Neural progenitor cell (in vitro differentiated cells): Measurements from ENCODE around the gene FUT7. TPM values are rescaled to one million over a fixed set of nuclear protein-coding genes. Genes with fewer than 3 reads are reported as not detected.

ENCODE experiments used
- DNase-seq: peaks from one replicate; pipeline ENCODE4 v3.0.0-alpha.2; 2016; ENCODE audit warnings: low spot score
- H2AFZ ChIP-seq: fragments of 200-600 bp; sonication (generic); replicated peaks from 2 replicates; pipeline ENCODE4 v1.6.1; 2016; ENCODE audit warnings: antibody characterized with exemption
- H3F3A ChIP-seq: fragments of 200-600 bp; sonication (generic); 2 replicates; pipeline ENCODE4 v1.6.1; 2016; ENCODE audit warnings: antibody characterized with exemption, low read depth
- H3K27ac ChIP-seq: fragments of 200-600 bp; sonication (generic); 2 replicates; pipeline ENCODE4 v1.5.1; 2016; ENCODE audit warnings: mild to moderate bottlenecking
- H3K27me3 ChIP-seq: fragments of 200-600 bp; sonication (generic); 2 replicates; pipeline ENCODE4 v1.6.1; 2016; ENCODE audit warnings: mild to moderate bottlenecking, moderate library complexity
- H3K36me3 ChIP-seq: fragments of 200-600 bp; sonication (generic); 2 replicates; pipeline ENCODE4 v1.5.1; 2016
- H3K4me1 ChIP-seq: fragments of 200-600 bp; sonication (generic); 2 replicates; pipeline ENCODE4 v1.6.1; 2016; ENCODE audit warnings: mixed run types
- H3K4me2 ChIP-seq: fragments of 200-600 bp; sonication (generic); 2 replicates; pipeline ENCODE4 v1.6.1; 2016
- H3K4me3 ChIP-seq: fragments of 200-600 bp; sonication (generic); 2 replicates; pipeline ENCODE4 v1.5.1; 2016
- H3K79me2 ChIP-seq: fragments of 200-600 bp; sonication (generic); 2 replicates; pipeline ENCODE4 v1.6.1; 2016; ENCODE audit warnings: low read depth
- H3K9ac ChIP-seq: fragments of 200-600 bp; sonication (generic); 2 replicates; pipeline ENCODE4 v1.6.1; 2016
- H3K9me3 ChIP-seq: fragments of 200-600 bp; sonication (generic); 2 replicates; pipeline ENCODE4 v1.5.1; 2016; ENCODE audit warnings: low read depth
- H4K20me1 ChIP-seq: fragments of 200-600 bp; sonication (generic); 2 replicates; pipeline ENCODE4 v1.6.1; 2016; ENCODE audit warnings: low read depth
- H3K27ac Mint-ChIP-seq: 3 replicates; pipeline ENCODE4 v1.8.0; 2021; ENCODE audit warnings: mixed read lengths
- H3K27me3 Mint-ChIP-seq: 2 replicates; pipeline ENCODE4 v1.8.0; 2022; ENCODE audit warnings: low read depth, mild to moderate bottlenecking, inconsistent platforms, moderate library complexity, mixed read lengths; ENCODE audit not compliant: insufficient read depth
- H3K36me3 Mint-ChIP-seq: 3 replicates; pipeline ENCODE4 v1.8.0; 2021; ENCODE audit warnings: mixed read lengths
- H3K4me1 Mint-ChIP-seq: 3 replicates; pipeline ENCODE4 v1.8.0; 2021; ENCODE audit warnings: mixed read lengths
- H3K4me3 Mint-ChIP-seq: 3 replicates; pipeline ENCODE4 v1.8.0; 2021; ENCODE audit warnings: mild to moderate bottlenecking, moderate library complexity, mixed read lengths
- H3K9me3 Mint-ChIP-seq: 3 replicates; pipeline ENCODE4 v1.8.0; 2020; ENCODE audit warnings: mixed read lengths
- CTCF ChIP-seq: fragments of 200-600 bp; sonication (generic); IDR thresholded peaks from 2 replicates; pipeline ENCODE4 v1.5.1; 2017; ENCODE audit warnings: antibody characterized with exemption, mild to moderate bottlenecking
- EZH2 ChIP-seq: fragments of 200-600 bp; sonication (generic); IDR thresholded peaks from 2 replicates; pipeline ENCODE4 v1.6.1; 2017; ENCODE audit warnings: antibody characterized with exemption, mild to moderate bottlenecking, moderate library complexity
- EZH2phosphoT487 ChIP-seq: fragments of 200-600 bp; sonication (generic); IDR thresholded peaks from 2 replicates; pipeline ENCODE4 v1.6.1; 2017; ENCODE audit warnings: antibody characterized with exemption
- total RNA-seq: library from RNA; depleted of rRNA; stranded (reverse); fragments of >200 nt; gene quantifications from 2 replicates; pipeline ENCODE4 v1.2.3, GENCODE V29; 2015; ENCODE audit warnings: low replicate concordance

The FUT7 gene
- total RNA-seq, 1 donor from 2014 or later: not detected

GRCh38 chr9:137021979-137022661 is 9.8 kb downstream of the FUT7 start:
- H3K36me3 Mint-ChIP-seq: no peaks in the 10 kb centered on the region
- TF ChIP-seq EZH2phosphoT487: no peak
- no peak for TF ChIP-seq EZH2
- no peak for TF ChIP-seq CTCF
- no peaks in the 10 kb centered on the region for H3K9me3 Mint-ChIP-seq
- peaks cover 7% of the 10 kb centered on the region for H3K27me3 ChIP-seq
- no peak overlapping the region for H3K4me3 ChIP-seq
- H3K79me2 ChIP-seq: no peaks in the 10 kb centered on the region
- H3K9me3 ChIP-seq: no peaks in the 10 kb centered on the region
- peak; percentile 78 for DNase-seq
- no peak overlapping the region for H3K27ac Mint-ChIP-seq
- peaks cover 13% of the 10 kb centered on the region for H4K20me1 ChIP-seq
- no peak overlapping the region for H2AFZ ChIP-seq
- no peak overlapping the region for H3K4me2 ChIP-seq
- H3K36me3 ChIP-seq: no peaks in the 10 kb centered on the region
- no peak overlapping the region for H3K9ac ChIP-seq
- peaks cover 19% of the 10 kb centered on the region for H3K4me1 ChIP-seq
- no peak overlapping the region for H3K27ac ChIP-seq
- peaks cover 11% of the 10 kb centered on the region for H3F3A ChIP-seq
- peaks cover 5% of the 10 kb centered on the region for H3K4me1 Mint-ChIP-seq
- H3K4me3 Mint-ChIP-seq: no peak overlapping the region
- H3K27me3 Mint-ChIP-seq: peaks cover 3% of the 10 kb centered on the region

- Histone ChIP-seq H3K79me2 (no peaks in the 10 kb centered on the region), H3K4me1 (peaks cover 17% of the 10 kb centered on the region), H3K4me3 (no peak overlapping the region), H3K9ac (no peak overlapping the region), H4K20me1 (peaks cover 12% of the 10 kb centered on the region), H3F3A (peaks cover 7% of the 10 kb centered on the region), H3K36me3 (no peaks in the 10 kb centered on the region), H3K27ac (no peak overlapping the region), H2AFZ (no peak overlapping the region), H3K9me3 (no peaks in the 10 kb centered on the region), H3K4me2 (no peak overlapping the region), H3K27me3 (peaks cover 1% of the 10 kb centered on the region)
- no peak for TF ChIP-seq CTCF
- no peak for TF ChIP-seq EZH2phosphoT487
- TF ChIP-seq EZH2: no peak
- no peaks in the 10 kb centered on the region for H3K9me3 Mint-ChIP-seq
- H3K27me3 Mint-ChIP-seq: peaks cover 3% of the 10 kb centered on the region
- no peak for DNase-seq
- no peak overlapping the region for H3K27ac Mint-ChIP-seq
- no peak overlapping the region for H3K4me3 Mint-ChIP-seq
- peaks cover 4% of the 10 kb centered on the region for H3K36me3 Mint-ChIP-seq
- peaks cover 4% of the 10 kb centered on the region for H3K4me1 Mint-ChIP-seq
These were observed 10.3 kb downstream of the FUT7 start for GRCh38 chr9:137021568-137021978.

- no peak overlapping the region for H3K9ac ChIP-seq
These were observed 10.9 kb downstream of the FUT7 start for GRCh38 chr9:137020771-137021567.

More at GRCh38 chr9:137020771-137021567, 10.9 kb downstream of the FUT7 start:
- Histone ChIP-seq H3K4me2 (no peak overlapping the region), H3K27me3 (no peaks in the 10 kb centered on the region), H3K9me3 (no peaks in the 10 kb centered on the region), H3K4me1 (peaks cover 17% of the 10 kb centered on the region), H3K4me3 (no peak overlapping the region), H3K36me3 (no peaks in the 10 kb centered on the region), H3F3A (peaks cover 7% of the 10 kb centered on the region), H2AFZ (no peak overlapping the region), H4K20me1 (peaks cover 8% of the 10 kb centered on the region), H3K27ac (no peak overlapping the region), H3K79me2 (no peaks in the 10 kb centered on the region)
- H3K4me3 Mint-ChIP-seq: no peak overlapping the region
- H3K27me3 Mint-ChIP-seq: peaks cover 3% of the 10 kb centered on the region
- no peak overlapping the region for H3K27ac Mint-ChIP-seq
- no peaks in the 10 kb centered on the region for H3K9me3 Mint-ChIP-seq
- TF ChIP-seq CTCF: no peak
- TF ChIP-seq EZH2: no peak
- TF ChIP-seq EZH2phosphoT487: no peak
- DNase-seq: no peak
- peaks cover 4% of the 10 kb centered on the region for H3K36me3 Mint-ChIP-seq
- peaks cover 4% of the 10 kb centered on the region for H3K4me1 Mint-ChIP-seq
